ENCODE results near the gene RIC8B.

Gene RIC8B

GRCh38 chr12:106900554-106900953 lies 126.1 kb downstream of the RIC8B start:
- no peak overlapping the region for H2AFZ ChIP-seq
- no peaks in the 10 kb centered on the region for H3K79me2 ChIP-seq
- no peaks in the 10 kb centered on the region for H3K27me3 ChIP-seq (ENCODE audit: control insufficient read depth, insufficient read depth, low read length)
- H3K36me3 ChIP-seq (ENCODE audit: control insufficient read depth, insufficient read depth, low read length): no peaks in the 10 kb centered on the region
- H3K9ac ChIP-seq: no peak overlapping the region
- no peak overlapping the region for H3K4me3 ChIP-seq (ENCODE audit: low read depth, low read length)
- H3K4me2 ChIP-seq (ENCODE audit: low read length): no peak overlapping the region
- peaks cover 5% of the 10 kb centered on the region for H3K4me1 ChIP-seq
- H3K27ac ChIP-seq: no peak overlapping the region
- no peak for TF ChIP-seq CTCF (IDR thresholded peaks at IDR 0.05)
- no peaks in the 10 kb centered on the region for H3K9me3 ChIP-seq (ENCODE audit: control insufficient read depth, low read length)

GRCh38 chr12:106901276-106901675 lies 126.8 kb downstream of the RIC8B start:
- Histone ChIP-seq H3K4me2 (ENCODE audit: low read length) (no peak overlapping the region), H3K4me3 (ENCODE audit: low read depth, low read length) (no peak overlapping the region), H3K36me3 (ENCODE audit: control insufficient read depth, insufficient read depth, low read length) (no peaks in the 10 kb centered on the region), H3K9me3 (ENCODE audit: control insufficient read depth, low read length) (no peaks in the 10 kb centered on the region), H3K27me3 (ENCODE audit: control insufficient read depth, insufficient read depth, low read length) (no peaks in the 10 kb centered on the region), H2AFZ (no peak overlapping the region), H3K79me2 (no peaks in the 10 kb centered on the region), H3K4me1 (peaks cover 5% of the 10 kb centered on the region), H3K27ac (no peak overlapping the region), H3K9ac (no peak overlapping the region)
- no peak for TF ChIP-seq CTCF (IDR thresholded peaks at IDR 0.05)

DNA sequence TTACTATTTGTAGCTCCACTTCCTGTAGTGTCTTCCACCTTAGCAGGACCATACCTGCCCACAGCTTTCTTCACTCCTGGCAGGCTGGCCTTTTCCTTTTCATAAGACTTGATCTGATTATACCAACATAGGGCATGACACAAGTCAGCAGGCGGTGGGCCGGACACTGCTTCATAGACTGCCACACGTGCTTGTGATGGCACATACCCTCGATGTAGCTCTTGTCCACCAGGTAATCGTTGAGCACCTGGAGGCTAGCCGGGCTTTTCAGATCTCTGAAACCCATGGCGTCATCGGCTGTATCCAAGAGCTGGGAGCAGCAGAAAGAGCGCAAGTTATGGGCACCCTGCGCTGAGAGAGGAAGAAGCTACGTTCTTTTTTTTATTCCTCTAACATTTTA lies 127.6 kb downstream of the RIC8B start:
- no peak for TF ChIP-seq CTCF (IDR thresholded peaks at IDR 0.05)
- no peak overlapping the region for H3K27ac ChIP-seq
- no peak overlapping the region for H2AFZ ChIP-seq
- H3K4me1 ChIP-seq: peaks cover 2% of the 10 kb centered on the region
- no peaks in the 10 kb centered on the region for H3K36me3 ChIP-seq (ENCODE audit: control insufficient read depth, insufficient read depth, low read length)
- H3K9me3 ChIP-seq (ENCODE audit: control insufficient read depth, low read length): no peaks in the 10 kb centered on the region
- H3K27me3 ChIP-seq (ENCODE audit: control insufficient read depth, insufficient read depth, low read length): no peaks in the 10 kb centered on the region
- H3K9ac ChIP-seq: no peak overlapping the region
- H3K4me2 ChIP-seq (ENCODE audit: low read length): no peak overlapping the region
- H3K79me2 ChIP-seq: no peaks in the 10 kb centered on the region
- no peak overlapping the region for H3K4me3 ChIP-seq (ENCODE audit: low read depth, low read length)

- Histone ChIP-seq H3K27me3 (ENCODE audit: control insufficient read depth, insufficient read depth, low read length) (no peaks in the 10 kb centered on the region), H3K27ac (no peak overlapping the region), H2AFZ (peak overlapping the region; percentile 59), H3K4me1 (no peaks in the 10 kb centered on the region), H3K4me3 (ENCODE audit: low read depth, low read length) (no peak overlapping the region), H3K79me2 (no peaks in the 10 kb centered on the region), H3K9me3 (ENCODE audit: control insufficient read depth, low read length) (no peaks in the 10 kb centered on the region), H3K9ac (no peak overlapping the region), H3K4me2 (ENCODE audit: low read length) (peak overlapping the region; percentile 54), H3K36me3 (ENCODE audit: control insufficient read depth, insufficient read depth, low read length) (no peaks in the 10 kb centered on the region)
- no peak for TF ChIP-seq CTCF (IDR thresholded peaks at IDR 0.05)
Measured at GRCh38 chr12:106903241-106903945, 128.9 kb downstream of the RIC8B start.

DNA sequence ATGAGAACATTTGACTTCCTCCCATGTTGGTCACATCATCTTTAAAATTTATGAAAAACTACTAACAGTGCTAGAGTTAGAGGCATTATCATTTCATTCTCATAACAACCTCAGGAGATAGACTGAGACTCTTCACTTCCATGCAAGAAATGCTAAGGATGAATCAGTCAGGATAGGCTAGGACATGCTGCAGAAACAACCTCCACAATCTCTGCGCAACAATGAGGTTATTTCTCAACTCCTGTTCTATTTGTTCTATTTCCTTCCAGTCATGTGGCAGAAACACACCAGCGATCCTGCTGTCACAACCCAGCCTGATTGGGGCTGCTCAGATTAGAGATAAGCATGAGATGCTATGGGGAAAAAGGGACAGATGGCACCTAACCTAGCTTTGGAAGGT lies 132.2 kb downstream of the RIC8B start:
- H3K4me2 ChIP-seq (ENCODE audit: low read length): no peak overlapping the region
- no peak overlapping the region for H2AFZ ChIP-seq
- H3K36me3 ChIP-seq (ENCODE audit: control insufficient read depth, insufficient read depth, low read length): no peaks in the 10 kb centered on the region
- no peaks in the 10 kb centered on the region for H3K79me2 ChIP-seq
- H3K9me3 ChIP-seq (ENCODE audit: control insufficient read depth, low read length): no peaks in the 10 kb centered on the region
- no peak overlapping the region for H3K4me3 ChIP-seq (ENCODE audit: low read depth, low read length)
- TF ChIP-seq CTCF (IDR thresholded peaks at IDR 0.05): no peak
- H3K4me1 ChIP-seq: no peaks in the 10 kb centered on the region
- no peaks in the 10 kb centered on the region for H3K27me3 ChIP-seq (ENCODE audit: control insufficient read depth, insufficient read depth, low read length)
- H3K27ac ChIP-seq: no peak overlapping the region
- no peak overlapping the region for H3K9ac ChIP-seq

Measured in parathyroid adenoma (tissue), 2 donors.